Fibroblast of skin of left quadriceps (primary cell): ENCODE results near the gene MAGEB2.
"Not testable (repeated sequence)": the region's sequence is repeated elsewhere in the genome, so short reads cannot be mapped to it uniquely, and the experiment has no call there.

Experiments
- DNase-seq, 2 experiments: peaks; one replicate each; pipeline ENCODE4 v3.0.0-alpha.2; 2013; ENCODE audit warnings: low read depth in 2 of 2

The MAGEB2 gene

GRCh38 chrX:30215357-30215843 lies at the start of gene MAGEB2:
Gene MAGEB2 (plus strand): TSS chrX:30215563. CDS start chrX:30218581, 3,018 bp downstream.
- DNase-seq, result no peak

GRCh38 chrX:30170900-30171299 lies 44.5 kb upstream of the MAGEB2 start:
- no peak for DNase-seq

- no peak for DNase-seq
Measured at GRCh38 chrX:30181353-30181752, 34.0 kb upstream of the MAGEB2 start.

GRCh38 chrX:30183554-30183953 lies 31.8 kb upstream of the MAGEB2 start:
- no peak for DNase-seq

- no peak for DNase-seq
Measured at GRCh38 chrX:30190426-30190825, 24.9 kb upstream of the MAGEB2 start.

- not testable (repeated sequence) for DNase-seq
Measured at GRCh38 chrX:30193910-30194309, 21.5 kb upstream of the MAGEB2 start.

- DNase-seq, result no peak
Measured at GRCh38 chrX:30196322-30196721, 19.0 kb upstream of the MAGEB2 start.

- no peak for DNase-seq
Measured at GRCh38 chrX:30212172-30212571, 3.2 kb upstream of the MAGEB2 start.

GRCh38 chrX:30217465-30217864 lies 2.1 kb downstream of the MAGEB2 start:
- DNase-seq, result no peak

GRCh38 chrX:30219372-30219771 lies 4.0 kb downstream of the MAGEB2 start:
- no peak for DNase-seq

GRCh38 chrX:30220661-30221060 lies 5.3 kb downstream of the MAGEB2 start:
- DNase-seq, result no peak

GRCh38 chrX:30224536-30224935 lies 9.2 kb downstream of the MAGEB2 start:
- no peak for DNase-seq

- no peak for DNase-seq
Measured at GRCh38 chrX:30228526-30228925, 13.2 kb downstream of the MAGEB2 start.

- no peak for DNase-seq
Measured at GRCh38 chrX:30230395-30230794, 15.0 kb downstream of the MAGEB2 start, which contains the start of gene MAGEB3. Gene MAGEB3 (plus strand): TSS chrX:30230657. CDS start chrX:30235925, 5,268 bp downstream.

- no peak for DNase-seq
Measured at GRCh38 chrX:30241724-30242415, 26.5 kb downstream of the MAGEB2 start, which contains the start of gene MAGEB4. Gene MAGEB4 (plus strand): TSS chrX:30242000. CDS start chrX:30242136, 136 bp downstream.

- no peak for DNase-seq
Measured at GRCh38 chrX:30246769-30247489, 31.6 kb downstream of the MAGEB2 start, which contains the start of gene MAGEB1. Gene MAGEB1 (plus strand): TSS chrX:30247146. CDS start chrX:30250494, 3,348 bp downstream.

- DNase-seq, result no peak
Measured at GRCh38 chrX:30248854-30249253, 33.5 kb downstream of the MAGEB2 start.

GRCh38 chrX:30253257-30253656 lies 37.9 kb downstream of the MAGEB2 start:
- no peak for DNase-seq

- no peak for DNase-seq
Measured at GRCh38 chrX:30259927-30260326, 44.6 kb downstream of the MAGEB2 start.

GRCh38 chrX:30261012-30261411 lies 45.6 kb downstream of the MAGEB2 start:
- no peak for DNase-seq

- no peak for DNase-seq
Measured at GRCh38 chrX:30262763-30263162, 47.4 kb downstream of the MAGEB2 start.
